ENCODE results near the gene TGFBR3. TPM values are rescaled to one million over a fixed set of nuclear protein-coding genes. Genes with fewer than 3 reads are reported as not detected.

Gene TGFBR3
- polyA plus RNA-seq, 1 donor = 32.2 TPM

DNA sequence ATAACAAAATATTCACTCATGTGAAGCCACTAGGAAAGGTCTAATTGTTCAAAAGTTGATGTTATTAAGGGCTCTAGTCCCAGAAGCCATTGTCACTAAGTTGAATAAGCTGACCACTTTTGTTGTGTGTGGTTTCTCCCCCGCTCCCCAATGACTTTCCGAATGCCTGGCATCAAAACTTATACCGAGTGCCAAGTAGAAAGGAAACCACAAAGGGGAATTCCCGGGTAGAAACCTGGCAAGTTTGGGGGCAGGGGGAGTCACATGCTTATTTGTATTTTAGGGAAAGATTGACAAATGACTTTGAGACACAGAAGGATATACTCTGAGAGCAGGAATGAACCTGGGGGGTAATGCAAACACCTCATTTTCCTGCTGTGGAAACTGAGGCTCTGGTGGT lies 154.1 kb downstream of the TGFBR3 start:
- no peak for DNase-seq

DNA sequence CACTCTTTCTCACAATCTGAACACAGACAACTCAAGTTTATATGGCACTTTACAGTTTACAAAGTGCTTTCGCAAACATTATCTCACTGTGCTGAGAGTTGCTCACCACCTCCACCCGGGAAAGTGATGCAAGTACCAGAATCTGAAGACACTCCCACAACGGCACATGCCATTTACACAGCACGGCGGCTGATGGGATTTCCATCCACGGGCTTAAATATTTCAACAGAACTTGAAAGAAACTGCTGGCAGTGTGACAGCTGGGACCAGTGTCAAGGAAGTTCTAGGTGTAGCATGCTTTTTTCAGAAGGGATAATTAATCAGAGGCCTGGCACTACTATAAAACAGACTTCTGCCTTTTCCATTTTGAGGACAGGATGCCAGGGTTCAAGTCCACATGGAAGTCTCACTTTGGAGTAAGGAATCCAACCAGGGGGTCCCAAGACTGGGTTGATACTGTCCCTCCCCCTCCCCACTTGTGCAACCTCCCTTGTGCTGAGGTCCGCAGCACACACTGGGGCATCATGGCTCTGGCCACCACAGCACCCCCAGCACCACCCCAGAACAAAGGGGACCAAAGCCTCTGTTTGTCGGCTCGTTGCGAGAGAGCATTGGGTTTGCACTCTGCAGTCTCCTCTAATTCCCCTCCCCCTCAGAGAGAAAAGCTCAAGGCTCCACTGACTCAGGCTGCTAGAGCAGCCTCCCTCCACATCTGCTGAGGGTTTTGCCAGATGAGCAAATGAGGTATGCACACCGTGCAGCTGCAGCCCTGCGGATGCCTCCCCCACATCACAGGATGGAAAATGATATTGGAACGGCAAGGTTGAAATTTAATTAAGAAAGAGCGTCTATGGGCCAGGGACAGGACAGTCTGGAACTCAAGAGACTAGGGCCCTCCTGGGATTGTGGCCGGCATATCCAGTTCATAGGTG lies 154.9 kb downstream of the TGFBR3 start:
- peak; percentile 81 for DNase-seq

GRCh38 chr1:91729621-91730358 lies 156.2 kb downstream of the TGFBR3 start:
- DNase-seq = no peak

- no peak for DNase-seq
Observed at GRCh38 chr1:91727763-91728162, 158.2 kb downstream of the TGFBR3 start.

DNA sequence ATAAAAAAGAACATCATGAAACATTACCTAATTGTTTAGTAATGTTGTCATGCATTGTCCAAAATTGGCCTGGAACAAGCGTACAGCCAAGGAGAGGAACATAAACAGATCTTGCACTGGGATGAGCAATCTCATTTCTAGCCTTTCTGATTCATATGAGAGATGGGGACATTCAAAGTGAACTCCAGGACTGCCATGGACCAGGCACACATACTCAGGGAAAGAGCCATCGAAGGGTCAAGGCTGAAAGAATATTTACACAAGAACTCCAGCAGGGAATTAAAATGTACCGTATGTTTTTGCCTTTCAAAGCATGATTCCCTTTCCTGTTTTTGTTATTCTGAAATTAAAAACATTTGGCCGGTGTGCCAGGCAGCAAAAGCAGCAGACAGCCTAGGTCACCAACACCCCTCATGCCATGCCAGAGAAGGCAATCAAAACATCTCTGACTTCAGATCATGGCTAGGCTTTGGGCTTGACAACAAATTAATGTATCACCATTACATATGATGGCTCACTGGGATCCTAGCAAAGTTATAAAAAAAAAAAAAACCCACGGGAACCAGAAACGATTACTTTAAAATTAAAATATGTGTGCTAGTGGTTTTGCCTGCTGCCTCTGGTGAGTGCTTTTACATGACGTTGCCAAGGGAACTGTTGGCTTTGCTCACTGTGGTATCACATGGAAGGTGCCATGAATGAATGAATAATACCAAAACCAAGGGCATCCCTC lies 159.8 kb downstream of the TGFBR3 start:
- no peak for DNase-seq

DNA sequence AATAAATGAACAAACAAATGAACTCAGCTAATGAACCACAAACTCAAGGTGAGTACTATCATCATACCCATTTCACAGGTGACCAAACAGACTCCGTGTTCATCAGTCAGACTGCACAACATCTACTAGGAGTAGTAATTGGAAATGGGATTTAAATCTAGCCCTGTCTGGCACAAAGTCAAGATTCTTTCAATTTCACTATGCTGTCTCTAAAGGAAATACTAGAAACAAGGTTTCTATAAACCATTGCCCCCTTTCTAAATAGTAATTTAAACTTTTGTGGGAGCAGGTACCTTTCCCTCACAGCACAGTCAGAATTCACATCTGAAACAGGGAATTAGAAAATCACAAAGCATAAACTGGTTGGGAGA lies 160.3 kb downstream of the TGFBR3 start:
- DNase-seq = no peak

DNA sequence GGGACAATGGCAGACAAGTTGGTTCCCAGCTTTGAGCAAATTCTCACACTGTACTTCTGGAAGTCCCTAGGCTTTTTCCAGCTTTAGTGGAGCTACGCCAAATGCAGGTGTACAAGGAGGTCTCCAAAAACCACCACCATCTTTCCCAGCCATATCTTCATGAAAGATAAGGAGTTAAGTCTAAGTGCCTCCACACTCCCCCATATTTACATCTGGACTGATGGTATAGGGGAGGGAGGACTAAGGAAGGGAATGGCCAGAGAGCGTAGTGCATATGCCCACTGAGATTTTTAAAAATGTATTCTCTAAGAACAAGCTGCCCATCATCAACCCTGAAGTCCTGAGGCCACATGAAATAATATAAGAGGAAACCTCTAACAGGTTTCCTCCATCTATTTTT lies 161.3 kb downstream of the TGFBR3 start:
- DNase-seq = no peak

- DNase-seq = no peak
Observed at GRCh38 chr1:91724231-91724630, 161.7 kb downstream of the TGFBR3 start.

DNA sequence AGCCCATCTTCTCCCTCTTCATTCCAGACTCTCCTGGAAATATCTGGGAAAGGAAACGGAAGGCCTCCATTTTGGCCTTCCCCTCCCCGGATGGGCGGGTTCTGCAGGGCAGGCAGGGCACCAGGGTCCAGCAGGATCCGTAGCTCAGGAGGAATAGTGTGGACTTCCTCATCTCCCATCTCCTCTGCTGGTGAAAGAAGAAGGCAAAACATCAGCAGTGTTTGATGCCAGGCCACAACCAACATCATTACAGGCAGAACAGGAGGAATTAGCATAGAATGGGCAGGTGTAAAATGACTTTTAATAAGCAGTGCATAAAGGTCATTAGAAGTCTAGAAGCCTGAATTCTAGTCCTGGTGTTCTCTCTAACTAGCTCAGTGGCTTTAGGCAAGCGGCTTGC lies 165.9 kb downstream of the TGFBR3 start:
- no peak for DNase-seq

- no peak for DNase-seq
Observed at GRCh38 chr1:91718877-91719276, 167.1 kb downstream of the TGFBR3 start.

DNA sequence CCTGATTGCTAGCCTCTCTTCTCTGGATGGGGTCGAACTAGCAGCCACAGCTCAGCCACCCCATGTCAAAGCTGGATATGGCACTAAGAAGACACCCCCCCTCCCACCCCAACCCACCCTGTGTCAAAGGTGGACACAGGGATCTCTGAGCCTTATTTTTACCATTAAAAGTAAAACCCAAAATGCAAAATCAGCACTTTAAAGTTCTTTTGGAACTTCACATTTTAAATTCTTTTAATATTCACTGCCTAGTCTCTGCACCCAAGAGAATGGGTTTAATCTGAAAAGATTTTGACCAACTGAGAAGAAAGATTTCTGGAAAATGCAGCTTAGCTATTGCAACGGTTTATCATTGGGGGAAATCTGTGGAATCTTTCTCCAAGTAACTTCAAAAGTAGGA lies 167.6 kb downstream of the TGFBR3 start:
- DNase-seq = no peak

DNA sequence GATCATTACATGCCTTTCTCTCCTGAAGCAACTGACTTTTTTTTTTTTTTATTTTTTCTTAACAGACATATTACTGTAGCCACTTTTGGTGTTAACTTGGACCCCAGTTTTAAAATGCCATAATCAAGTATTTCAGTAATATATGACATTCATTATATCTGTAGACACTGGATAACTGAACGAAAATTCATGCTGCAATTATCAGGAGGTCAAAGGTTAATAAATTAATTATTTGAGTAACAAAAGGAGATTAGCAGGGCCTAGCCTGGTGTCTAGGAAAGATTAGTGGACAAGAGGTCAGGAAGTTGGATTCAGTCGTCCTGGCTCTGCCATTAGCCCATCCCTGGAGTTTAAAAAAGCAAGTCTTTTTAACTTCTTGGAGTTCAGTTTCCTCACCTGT lies 168.1 kb downstream of the TGFBR3 start:
- DNase-seq = no peak

- no peak for DNase-seq
Observed at GRCh38 chr1:91716339-91716738, 169.6 kb downstream of the TGFBR3 start.

DNA sequence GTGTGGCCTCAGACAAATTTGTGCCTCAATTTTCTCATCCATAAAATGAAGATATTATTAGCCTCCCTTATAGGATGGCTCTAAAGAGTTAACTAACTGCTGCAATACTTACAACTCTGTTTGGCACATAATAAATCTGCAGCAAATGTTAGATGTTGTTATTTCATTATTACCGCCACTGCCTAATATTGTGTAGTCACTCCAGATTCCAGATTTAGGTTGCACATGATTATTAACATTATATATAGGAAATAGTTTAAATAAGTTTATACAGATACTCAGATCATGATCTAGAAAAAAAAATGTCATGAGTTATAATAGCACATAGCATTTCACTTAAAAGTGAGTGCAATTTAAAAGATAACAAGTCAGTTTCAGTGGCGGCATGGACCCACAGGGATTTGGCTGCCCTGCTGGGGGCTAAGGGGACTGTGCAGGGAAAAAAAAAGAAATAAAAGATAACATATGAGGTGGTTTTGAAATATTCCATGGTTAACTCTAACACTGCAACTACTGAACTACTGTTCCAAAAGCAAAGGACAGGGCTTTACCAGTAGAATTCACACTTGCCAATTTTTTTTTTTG lies 170.4 kb downstream of the TGFBR3 start:
- no peak for DNase-seq

DNA sequence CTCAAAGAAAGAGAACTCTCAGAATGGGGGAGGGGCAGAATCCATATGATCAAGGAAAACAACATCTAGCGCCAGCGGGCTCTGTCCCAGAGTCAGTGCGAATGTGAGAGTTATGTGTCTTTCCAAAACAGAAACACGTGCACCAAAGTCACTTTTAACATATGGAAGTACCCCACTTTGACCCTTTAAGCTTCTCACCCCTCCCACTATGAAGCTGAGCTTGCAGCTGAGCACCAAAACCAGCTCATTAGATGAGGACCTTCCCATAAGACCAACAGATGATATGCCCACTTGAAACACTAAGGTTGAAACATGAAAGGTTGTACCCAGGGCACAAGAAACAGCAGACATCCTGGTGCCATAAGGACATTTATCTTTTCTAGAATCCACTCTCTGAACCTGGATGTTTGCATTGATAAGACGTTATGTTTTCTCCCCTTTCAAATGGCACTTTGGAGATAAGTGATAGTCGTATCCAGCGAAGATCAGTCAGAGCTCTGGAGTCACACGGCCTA lies 171.0 kb downstream of the TGFBR3 start:
- DNase-seq = no peak

GRCh38 chr1:91712981-91713841 lies 172.7 kb downstream of the TGFBR3 start:
- no peak for DNase-seq

DNA sequence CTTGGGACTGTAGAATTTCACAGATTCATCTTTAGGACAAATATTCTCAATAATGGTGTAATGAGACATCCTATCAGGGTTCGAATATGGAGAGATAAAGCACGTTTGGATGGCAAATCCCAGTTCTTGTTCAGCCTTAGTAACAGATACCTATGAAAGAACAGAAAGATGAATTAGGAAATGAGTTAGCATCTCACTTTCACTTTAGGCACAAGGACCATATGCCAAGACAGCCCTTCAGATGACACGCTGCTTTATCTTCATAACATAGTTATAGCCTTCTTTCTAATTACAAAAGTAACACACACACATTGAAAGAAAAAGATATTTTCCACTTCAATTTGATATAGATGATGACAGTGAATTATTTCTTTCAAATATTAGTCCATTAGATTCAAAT lies 173.6 kb downstream of the TGFBR3 start:
- DNase-seq = no peak

DNA sequence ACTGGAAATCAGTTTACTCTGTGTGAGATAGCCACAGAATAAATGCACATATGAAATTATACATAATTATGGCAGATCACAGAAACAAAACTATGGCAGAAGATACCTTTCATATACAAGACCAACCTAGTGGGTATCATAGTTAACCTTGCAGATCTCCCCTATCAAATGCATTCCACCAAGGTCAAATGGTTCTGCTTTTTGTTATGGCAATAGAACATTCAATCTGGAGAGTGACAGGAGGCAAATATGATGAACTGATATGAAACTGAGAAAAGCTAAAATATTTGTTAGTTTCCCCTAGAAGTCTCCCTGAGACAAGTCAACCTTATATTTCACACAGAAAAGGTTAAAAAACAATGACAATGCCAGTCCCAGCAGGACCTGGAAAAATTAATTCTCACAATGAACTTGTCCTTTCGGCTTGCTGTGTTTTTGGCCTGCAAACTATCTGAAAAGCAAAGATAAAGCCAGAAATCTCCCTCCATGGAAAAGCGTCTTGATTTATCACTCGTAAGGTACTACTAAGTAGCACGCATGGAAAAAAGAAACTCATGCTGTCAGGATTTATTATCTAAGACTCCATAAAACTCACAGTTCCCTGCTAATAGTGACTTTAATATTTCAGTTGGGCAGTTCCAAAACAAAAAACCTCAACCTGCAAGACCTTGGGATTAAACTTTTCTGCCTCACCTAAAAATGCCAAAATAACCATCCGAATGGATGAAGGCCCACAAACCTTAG lies 174.3 kb downstream of the TGFBR3 start:
- no peak for DNase-seq

DNA sequence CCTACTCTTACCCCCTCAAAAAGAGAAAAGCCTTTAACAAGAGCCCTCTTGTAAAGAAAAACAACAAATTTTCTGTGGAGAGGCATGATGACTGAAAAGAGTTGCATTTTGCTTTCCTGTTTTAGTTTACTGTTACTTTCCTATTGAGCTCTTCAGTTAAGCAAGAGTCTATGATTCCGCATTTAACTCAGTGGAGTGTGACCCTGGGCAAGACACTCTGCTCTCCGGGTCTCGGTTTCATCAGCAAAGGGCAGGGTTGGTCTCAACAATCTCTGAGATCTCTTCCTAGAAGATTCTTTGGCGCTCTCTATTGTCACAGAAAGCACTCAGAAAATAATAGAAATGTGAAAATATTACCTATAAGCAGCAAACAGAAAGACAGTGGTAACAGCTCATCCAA lies 175.7 kb downstream of the TGFBR3 start:
- no peak for DNase-seq

- DNase-seq = no peak
Observed at GRCh38 chr1:91708691-91709090, 177.3 kb downstream of the TGFBR3 start.

DNA sequence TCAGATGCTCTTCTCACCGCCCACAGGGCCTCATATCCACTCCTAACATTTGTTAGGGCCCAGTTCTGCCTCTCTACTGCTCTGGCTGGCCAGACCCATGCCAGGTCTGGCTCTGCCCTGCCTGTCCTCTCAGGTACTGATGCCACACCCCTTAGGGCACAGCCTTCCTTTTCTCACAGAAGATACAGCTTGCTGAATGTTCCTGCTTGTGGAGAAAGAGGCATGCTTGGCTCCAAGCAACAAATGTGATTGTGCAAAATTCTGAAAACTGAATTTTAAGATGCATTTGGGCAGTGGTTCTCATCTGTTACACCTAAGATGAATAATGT lies 178.1 kb downstream of the TGFBR3 start:
- DNase-seq = no peak
